Putamen (tissue), 1 donor: ENCODE data around the gene ZNF385B.

Experiments
- DNase-seq: peaks from one replicate; pipeline ENCODE4 v3.0.0-alpha.2; 2016; ENCODE audit warnings: low spot score

Gene ZNF385B

DNA sequence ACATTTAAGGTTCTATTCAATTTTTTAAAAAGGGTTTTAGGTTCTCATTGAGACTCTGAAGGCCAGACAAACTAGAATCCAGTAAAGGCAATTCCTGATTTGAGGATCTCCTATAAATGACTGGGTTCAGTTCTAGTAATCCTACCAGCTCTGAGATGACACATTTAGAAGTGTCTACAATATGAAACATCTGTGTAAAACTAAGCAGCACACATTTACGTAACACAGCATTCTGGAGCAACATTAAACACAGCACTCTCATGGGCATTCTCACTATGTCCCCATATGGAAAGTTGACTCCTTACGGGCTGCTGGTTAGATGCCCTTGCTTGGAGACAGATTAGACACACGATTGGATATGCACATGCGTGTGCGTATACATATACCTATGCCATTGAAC lies 114.4 kb downstream of the ZNF385B start:
- no peak for DNase-seq

DNA sequence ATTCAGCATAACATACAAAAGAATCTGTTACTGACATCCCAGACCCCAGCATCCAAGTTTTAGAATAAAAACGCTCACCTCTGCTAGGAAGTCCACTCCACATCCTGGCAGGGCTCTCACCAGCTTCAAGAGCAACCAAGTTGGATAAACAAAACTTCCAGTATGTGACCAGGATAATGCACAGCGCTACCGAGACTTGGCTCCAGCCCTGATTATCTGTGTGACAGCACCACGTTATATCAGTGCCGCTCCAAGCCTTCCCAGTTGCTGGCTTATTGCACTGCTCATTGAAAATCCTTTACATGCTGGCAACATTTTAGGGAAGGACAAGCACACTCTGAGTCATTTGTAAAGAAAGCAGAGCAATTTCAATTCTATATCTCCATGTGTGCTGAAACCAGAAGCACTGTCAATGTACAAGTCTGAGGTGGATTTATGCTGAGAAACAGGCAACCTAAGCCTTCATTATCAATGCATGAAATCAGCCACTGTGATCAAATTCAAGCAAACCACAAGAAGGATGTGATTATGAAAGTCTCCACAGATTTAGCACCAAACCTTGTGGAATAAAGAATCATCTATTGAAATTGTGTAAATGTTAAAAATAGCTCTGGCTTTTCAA lies 115.7 kb downstream of the ZNF385B start:
- DNase-seq = no peak

DNA sequence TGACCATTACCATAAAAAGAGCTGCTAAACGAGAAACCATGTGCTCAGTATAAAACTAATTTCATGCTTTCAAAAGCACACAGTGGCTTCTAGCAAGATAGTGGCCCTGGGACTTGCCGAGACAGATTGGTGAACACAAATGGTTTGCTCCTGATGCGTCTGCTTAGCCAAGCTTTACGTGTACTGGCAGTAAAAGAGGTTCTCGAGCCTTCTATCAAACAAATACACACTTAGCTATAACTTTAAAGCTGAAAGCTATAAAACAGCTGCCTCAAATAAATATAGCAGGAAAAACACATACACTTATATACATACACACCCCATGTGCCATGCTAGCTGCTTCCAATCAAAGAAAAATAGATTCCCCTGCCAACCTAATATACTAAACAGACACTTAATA lies 117.0 kb downstream of the ZNF385B start:
- no peak for DNase-seq

DNA sequence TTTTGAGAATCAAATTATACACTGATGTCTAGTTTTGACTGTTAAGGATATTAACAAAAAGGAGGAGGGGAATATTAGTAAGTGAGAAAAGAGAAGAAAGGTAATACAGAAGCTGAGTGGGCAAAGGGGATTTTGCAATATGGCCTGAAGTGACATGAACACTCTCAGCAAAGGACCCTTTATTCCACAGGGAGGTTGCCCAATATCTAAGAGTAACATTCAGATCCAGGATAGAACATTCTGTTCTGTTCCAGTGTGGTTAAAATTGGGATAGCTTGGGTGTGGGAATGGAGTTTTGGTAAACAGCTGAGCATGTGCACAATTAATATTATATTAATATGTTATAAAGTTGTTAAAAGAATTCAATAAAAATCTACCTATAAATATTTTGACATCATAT lies 120.1 kb downstream of the ZNF385B start:
- no peak for DNase-seq

DNA sequence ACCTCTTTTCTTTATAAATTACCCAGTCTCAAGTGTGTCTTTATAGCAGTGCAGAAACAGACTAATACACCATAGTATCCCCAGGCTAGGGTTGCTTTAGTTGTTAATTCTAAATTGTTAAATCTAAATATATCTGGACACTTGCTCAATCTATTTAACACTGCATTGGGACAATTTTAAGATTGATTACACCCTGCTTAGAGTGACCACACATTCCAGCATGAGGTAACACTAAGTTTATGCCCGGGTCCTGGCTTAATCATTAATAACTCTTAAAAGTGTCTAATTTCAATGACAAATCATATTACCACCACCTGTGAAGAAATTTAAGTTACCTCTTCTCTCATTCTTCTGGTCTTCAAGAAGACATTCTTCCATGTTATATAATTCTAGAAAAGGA lies 131.4 kb downstream of the ZNF385B start:
- DNase-seq = no peak

DNA sequence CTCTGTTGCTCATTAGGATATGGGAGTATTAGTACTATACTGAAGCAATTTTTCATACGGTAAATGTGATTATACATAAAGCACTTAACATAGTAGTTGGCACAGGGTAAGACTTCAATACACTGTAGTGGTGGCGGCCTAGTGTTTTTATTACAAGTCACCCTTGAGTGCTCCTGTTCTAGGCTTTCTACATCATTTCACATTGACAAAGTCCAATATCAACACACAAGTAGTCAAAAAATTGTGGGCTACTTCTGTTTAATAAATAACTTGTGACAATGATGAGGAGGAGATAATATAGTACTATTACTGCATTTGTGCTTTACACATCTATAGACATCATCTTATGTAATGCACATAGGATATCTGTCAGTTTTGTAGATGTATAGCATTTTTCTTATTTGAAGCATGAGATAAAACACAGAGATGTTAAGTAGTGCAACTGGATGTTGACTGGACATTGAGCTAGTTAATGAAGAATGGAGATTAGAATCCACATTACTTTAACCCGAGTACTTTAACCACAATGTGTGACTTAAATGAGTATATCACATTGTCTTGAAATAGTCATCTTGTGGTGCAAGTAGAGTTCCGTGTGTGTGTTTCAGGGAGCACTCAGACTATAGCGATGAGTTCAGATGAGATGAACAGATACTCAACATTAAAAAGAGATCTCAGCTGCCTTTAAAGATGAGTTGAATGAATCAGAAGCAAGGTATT lies 134.8 kb downstream of the ZNF385B start:
- DNase-seq = no peak

DNA sequence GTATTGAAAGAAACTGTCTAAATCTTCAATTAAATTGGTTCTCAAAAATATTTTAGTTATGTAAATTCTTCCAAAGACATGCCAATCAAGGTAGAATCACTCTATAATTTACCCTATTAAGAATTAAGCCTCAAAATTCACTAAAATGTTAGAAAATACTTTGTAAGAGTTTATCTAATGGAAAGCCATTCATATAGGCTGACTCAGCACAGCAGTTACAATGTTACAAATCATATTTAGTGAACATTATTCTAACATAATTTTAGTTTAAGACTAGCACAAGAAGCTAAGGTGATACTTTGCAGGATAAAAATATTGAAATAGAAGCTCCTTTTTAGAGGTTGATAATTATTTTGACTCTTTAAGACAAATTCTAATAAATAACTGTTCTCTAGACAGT lies 137.0 kb downstream of the ZNF385B start:
- no peak for DNase-seq

DNA sequence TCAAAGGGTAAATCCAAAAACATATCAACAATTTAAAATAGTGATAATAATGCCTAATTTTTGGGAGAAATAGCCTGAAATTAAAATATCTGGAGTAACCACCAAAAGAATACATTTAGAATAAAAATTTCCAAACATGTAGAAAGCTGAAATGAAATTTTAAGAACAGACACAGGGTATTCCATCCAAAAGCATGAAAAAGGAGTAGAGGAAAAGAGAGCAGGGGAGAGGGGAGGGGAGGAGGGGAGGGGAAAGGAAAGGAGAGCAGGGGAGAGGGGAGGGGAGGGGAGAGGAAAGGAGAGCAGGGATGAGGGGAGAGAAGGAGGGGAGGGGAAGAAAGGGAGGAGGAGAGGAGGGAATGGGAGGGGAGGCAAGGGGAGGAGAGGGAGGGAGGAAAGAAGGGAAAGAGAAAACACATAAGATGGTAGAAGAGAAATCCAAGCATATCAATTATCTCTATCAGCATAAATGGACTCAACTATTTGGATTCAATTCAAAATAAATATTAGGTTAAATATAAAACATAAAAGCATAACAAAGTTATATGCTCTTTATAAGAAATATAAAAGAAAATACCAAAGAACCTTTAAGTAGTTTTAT lies 141.1 kb downstream of the ZNF385B start:
- DNase-seq = no peak

DNA sequence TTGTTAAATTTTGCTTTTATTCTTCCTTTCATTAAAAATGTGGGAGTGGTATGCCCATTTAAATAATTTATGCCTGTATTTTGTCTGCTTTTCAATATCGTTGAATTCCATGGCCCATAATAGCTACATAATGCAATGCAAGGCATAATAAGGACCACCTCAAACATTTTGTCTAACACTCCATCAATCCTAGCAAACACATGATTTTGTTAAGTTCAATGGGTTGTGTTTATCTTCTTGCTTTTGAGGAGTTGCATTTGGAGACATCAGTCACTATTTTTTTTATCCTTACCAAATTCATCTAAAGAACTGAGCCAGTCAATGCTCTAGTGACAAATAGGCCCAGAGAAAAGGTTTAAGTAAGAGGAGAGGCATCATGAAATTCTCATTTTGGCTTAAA lies 145.5 kb downstream of the ZNF385B start:
- no peak for DNase-seq

DNA sequence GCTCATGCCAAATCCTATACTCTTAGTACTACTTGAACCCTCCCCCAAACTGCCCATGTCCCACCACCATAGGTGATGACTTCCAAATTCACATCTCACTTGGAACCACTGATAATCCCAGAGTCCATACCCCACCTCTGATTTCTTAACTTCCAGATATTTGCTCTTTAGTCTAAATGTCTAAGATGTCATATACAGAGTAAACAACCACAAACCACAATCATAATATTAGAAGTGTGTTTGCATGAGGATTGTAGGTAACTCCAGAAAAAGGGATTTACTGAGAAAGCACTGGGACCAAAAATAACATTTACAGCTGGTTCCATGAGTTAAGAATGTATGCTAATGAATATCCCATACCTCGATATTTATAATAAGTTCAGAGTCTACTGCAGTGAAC lies 146.2 kb downstream of the ZNF385B start:
- no peak for DNase-seq

DNA sequence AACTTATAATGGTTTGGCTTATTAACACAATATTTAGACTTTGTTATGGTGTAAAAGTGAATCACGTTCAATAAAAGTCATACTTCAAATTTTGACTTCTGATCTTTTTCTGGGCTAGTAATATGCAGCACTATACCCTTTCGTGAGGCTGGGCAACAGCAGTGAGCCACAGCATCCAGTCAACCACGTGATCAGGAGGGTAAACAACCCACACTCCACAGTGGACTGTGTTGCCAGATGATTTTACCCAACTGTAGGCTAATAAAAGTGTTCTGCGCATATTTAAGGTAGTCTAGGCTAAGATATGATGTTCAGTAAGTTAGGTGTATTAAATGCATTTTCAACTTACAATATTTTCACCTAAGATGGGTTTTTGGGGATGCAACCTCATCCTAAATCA lies 148.6 kb downstream of the ZNF385B start:
- DNase-seq = no peak

DNA sequence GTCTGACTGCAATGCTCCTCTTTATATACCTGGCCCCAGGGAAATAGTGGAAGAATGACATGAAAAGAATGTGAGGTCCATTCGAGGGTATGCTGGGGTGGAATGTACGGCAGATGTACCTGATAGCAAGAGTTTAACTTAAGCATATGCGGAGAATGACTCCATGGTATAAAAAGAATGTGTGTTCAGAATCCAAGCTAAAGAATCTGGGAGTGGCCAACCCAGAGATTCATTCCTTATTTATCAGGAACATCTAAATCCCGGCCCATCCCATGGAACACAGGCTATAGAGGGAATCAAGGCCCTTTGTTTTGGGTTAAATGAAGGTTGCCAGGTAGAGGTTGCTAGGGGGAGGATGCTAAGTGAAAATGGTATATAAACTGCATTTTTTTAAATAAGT lies 150.0 kb downstream of the ZNF385B start:
- no peak for DNase-seq

DNA sequence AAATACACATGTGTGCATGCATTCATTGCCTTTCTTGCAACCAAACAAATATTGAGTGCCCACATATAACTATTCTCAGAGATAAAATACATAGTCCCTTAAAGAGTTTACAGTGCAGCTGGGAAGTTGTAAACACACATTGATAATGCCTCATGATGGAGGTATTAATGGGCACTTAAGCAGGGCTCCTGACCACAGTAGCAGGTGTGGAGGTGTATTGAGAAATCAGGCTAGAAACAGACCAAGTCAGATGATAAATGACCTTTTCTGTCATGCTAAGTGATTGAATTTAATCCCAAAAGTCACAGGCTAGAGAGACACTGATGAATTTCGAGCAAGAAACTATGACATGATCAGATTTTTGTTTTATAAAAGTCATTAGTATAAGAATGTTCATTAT lies 157.7 kb downstream of the ZNF385B start:
- DNase-seq = no peak

DNA sequence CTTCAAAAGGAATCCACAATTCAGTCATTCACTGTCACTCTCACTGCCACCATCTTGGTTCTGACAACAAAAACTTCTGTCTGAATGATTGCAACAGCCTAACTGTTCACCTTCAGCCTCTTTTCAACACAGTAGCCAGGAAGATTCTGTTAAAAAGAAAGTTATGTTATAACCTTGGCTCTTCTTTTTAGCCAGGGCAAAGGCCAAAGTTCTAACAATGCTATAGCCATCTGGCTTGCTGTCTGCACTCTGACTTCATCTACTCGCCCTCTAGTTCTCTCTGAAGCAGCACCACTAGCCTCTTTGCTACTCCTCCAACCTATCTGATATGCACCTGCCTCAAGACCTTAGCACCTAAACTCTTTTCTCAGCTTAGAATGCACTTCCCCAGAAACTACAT lies 158.5 kb downstream of the ZNF385B start:
- DNase-seq = no peak

DNA sequence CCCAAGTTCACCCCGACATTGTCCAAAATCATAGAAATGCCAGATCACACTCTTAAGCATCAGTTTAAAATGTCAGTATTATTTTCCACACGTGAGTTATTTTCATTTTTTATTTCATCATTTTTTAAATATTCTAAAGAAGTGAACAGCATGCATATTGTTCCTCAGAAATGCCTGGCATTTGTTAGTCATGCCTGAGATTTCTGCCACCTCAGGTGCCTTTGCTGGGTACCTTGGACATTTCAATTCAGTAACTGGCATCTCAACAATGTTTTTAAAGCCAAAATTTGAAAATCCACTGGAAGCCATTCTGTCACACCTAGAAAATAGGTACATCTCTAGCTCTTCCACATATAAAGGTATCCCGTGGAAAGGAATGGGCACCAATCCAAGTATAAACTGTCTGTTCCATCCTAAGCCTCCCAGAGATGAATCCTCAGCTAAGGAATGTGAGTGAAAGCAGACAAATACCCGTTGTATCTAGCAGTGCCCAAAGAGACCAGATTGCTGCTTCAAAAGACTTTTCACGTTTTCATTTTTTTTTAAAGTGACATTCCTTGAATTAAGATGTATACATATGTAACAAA lies 159.8 kb downstream of the ZNF385B start:
- no peak for DNase-seq

DNA sequence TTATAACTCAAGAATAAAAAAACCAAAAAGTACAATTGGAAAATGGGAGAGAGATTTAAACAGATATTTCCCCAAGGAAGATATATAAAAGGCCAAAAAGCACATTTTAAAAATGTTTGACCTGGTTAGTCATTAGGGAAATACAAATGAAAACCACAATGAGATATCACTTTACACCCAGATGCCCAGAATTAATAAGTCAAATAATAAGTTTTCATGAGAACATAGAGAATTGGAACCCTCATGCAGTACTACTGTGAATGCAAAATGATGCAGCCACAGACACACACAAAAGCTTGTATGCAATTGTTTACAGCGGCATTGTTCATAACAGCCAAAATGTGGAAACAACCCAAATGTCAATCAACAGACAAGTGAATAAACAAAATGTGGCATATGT lies 165.9 kb downstream of the ZNF385B start:
- DNase-seq = no peak

DNA sequence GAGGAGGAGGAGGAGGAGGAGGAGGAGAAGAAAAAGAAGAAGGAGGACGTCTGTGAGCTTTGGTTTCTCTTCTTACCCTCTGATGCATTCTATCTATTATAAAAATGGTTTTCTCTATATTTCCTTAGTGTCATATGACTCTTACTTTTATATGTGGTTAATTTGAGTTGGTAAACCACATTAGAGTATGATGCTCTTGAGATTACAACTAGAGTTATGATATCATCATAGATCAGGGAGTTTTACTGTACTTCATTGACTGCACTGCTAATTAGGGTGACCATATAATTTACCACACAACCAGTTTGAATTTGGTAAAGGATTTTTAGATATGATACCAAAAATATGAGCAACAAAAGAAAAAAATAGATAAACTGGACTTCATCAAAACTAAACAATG lies 166.4 kb downstream of the ZNF385B start:
- no peak for DNase-seq

DNA sequence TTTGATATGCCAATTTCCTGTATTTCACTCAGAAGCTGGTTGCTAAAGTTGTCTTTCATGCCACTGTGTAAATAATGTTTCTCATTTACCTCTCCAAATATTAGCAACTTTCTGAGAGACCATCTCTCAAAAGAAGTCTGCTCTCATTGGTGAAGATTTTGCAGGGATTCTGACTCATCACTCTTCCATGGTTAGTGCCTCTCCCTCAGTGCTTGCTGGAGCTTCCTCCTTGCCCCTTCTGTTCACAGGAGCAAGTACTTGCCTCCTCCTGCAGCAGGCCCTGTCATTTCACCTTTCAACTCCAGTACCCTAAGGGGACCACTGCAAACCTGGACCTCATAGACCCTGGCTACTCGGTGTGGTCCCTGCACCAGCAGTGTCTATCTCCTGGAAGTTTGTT lies 168.8 kb downstream of the ZNF385B start:
- no peak for DNase-seq

DNA sequence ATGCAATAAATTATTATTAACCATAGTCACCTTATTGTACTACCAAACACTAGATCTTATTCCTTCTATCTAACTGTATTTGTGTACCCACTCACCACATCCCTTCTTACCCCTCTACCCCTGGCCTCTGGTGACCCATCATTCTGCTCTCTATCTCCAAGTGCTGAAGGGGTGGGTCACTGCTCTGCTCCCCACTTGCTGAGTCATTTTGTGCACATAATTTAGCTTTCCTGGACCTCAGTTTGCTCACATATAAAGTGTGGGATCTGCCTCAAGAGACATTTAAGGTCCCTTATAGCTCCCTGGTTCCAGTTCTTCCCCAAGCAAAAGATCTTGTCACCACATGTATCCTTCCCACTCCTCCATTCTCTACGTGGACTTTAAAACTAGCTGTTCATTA lies 169.4 kb downstream of the ZNF385B start:
- no peak for DNase-seq

DNA sequence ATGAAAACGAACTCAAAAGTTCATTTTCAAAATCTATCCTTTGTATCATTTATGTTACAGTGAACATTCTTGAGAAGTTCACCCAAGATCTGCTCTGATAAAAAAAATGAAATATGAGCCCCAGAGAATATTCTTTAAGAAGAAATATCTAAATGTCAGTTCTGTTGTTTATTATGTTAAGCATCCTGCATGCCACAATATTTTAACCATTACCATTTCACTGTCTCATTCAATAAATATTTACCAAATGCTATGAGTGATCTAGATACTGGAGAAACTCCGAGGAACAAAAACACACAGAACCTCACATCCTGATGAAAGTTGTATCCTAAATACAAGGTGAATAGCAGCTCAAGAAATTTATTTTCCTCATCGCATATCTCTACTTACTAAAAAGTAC lies 170.2 kb downstream of the ZNF385B start:
- no peak for DNase-seq

DNA sequence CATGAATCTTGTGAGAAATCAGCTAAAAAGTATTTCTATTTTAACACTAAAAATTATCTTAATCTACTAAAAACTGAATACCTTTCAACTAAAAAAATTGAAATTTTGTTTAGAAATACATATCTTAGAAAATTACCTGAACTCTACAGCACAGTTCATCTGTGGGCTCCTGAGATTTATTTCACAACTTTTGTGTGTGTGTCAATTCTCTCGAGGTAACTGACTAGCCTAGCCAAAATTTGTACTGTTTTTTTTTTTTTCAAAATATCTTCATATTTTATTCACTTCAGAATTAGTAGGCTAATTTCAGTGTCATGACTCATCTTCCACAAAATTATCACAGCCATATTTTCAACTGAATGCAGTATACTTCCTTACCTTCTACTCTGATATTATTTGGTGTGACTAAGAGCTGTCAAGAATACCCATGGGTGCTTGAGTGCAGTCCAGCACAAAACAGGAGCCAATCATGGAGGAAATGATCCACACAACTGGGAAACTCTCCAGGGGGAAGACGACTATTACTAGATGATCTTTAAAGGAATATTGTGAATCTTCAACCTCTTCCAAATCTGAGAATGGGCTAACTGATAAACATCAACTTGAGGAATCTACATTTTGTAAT lies 174.6 kb downstream of the ZNF385B start:
- no peak for DNase-seq

DNA sequence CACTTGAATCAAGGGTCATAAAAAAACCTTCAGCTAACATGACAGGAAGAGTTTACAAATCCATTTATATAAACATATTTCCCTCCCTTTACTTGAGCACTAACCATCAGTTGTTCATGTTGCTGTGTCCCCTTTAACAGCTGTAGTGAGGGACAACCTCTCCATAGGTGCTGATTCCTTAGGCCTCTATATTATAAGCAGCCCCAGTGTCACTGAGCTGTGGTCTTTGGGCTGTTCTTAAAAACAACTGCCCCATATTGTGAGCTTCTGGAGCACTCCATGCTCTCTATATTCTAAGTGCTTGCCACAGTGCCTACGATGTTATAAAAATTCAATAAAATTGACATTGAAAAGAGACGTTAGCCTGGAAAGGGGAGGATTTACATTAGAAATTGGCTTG lies 175.3 kb downstream of the ZNF385B start:
- DNase-seq = no peak

DNA sequence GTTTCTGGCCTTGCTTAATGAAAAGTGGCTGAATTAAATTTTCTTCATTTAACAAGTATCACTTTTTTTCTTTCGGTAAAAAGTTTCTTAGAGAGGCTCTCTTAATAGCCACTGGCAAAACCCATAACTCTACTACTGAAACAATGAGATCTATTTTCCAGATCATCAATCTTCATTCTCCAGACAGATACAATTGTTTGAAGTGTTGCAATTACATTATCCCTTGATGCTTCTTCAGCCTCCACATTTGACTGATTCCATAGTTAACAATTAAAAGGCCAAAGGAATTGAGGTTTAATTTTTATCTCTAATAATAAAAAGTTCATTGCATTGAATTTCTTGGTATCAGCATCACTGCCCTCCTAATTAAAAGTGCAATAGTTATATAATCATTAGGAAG lies 176.3 kb downstream of the ZNF385B start:
- DNase-seq = no peak
